Natural killer cell (primary cell): Measurements from ENCODE around the gene PLD4. TPM values are rescaled to one million over a fixed set of nuclear protein-coding genes. Genes with fewer than 3 reads are reported as not detected.
"Not testable (repeated sequence)": the region's sequence is repeated elsewhere in the genome, so short reads cannot be mapped to it uniquely, and the experiment has no call there.

ENCODE experiments used
- ATAC-seq, 3 donors: fragments of 150-1000 bp in 2 of 3; fragments of 200-7000 bp in 1 of 3; cut with Tn5 transposase; 1 replicate in 1 of 3; 2 replicates in 2 of 3; pipeline ENCODE4 v1.10.0; 2021; ENCODE audit warnings: mild to moderate bottlenecking in 2 of 3, moderate library complexity in 2 of 3
- DNase-seq, 2 donors: peaks; one replicate each; pipeline versions ENCODE4 v3.0.0 to v3.0.0-alpha.2; 2013 to 2021; ENCODE audit warnings: mixed read lengths in 1 of 2
- H3K27ac ChIP-seq: one replicate; pipeline ENCODE4 v1.5.1; 2013; ENCODE audit warnings: mild to moderate bottlenecking, low read length
- H3K27me3 ChIP-seq: one replicate; pipeline ENCODE4 v1.6.1; 2013; ENCODE audit warnings: low read length; ENCODE audit not compliant: control insufficient read depth, insufficient read depth
- H3K36me3 ChIP-seq: one replicate; pipeline ENCODE4 v1.6.1; 2013; ENCODE audit warnings: low read length; ENCODE audit not compliant: control insufficient read depth, insufficient read depth
- H3K4me1 ChIP-seq: one replicate; pipeline ENCODE4 v1.6.1; 2013; ENCODE audit warnings: low read length; ENCODE audit not compliant: control insufficient read depth, insufficient read depth
- H3K4me3 ChIP-seq: one replicate; pipeline ENCODE4 v1.5.1; 2013; ENCODE audit warnings: low read length
- H3K9me3 ChIP-seq: one replicate; pipeline ENCODE4 v1.6.1; 2013; ENCODE audit warnings: low read length; ENCODE audit not compliant: control insufficient read depth, insufficient read depth
- H3K27ac Mint-ChIP-seq, 2 donors: one replicate each; pipeline ENCODE4 v1.8.0; 2022; ENCODE audit warnings: mild to moderate bottlenecking in 2 of 2, mixed read lengths in 2 of 2, moderate library complexity in 1 of 2
- H3K27me3 Mint-ChIP-seq, 2 donors: one replicate each; pipeline ENCODE4 v1.8.0; 2022; ENCODE audit warnings: low read depth in 2 of 2, mixed read lengths in 2 of 2
- H3K36me3 Mint-ChIP-seq: one replicate; pipeline ENCODE4 v1.8.0; 2022; ENCODE audit warnings: mixed read lengths
- H3K4me1 Mint-ChIP-seq, 2 donors: one replicate each; pipeline ENCODE4 v1.8.0; 2022; ENCODE audit warnings: mixed read lengths in 2 of 2
- H3K4me3 Mint-ChIP-seq: one replicate; pipeline ENCODE4 v1.8.0; 2022; ENCODE audit warnings: mild to moderate bottlenecking, moderate library complexity, mixed read lengths
- H3K9me3 Mint-ChIP-seq, 2 donors: one replicate each; pipeline ENCODE4 v1.8.0; 2022; ENCODE audit warnings: mixed read lengths in 2 of 2
- CTCF ChIP-seq: fragments of 200-600 bp; IDR thresholded peaks from one replicate; pipeline ENCODE4 v1.8.0; 2022; ENCODE audit warnings: antibody characterized with exemption
- WGBS: methylation state at CpG from one replicate; pipeline ENCODE4 v1.1.7; 2013; ENCODE audit warnings: missing lambda C conversion rate; ENCODE audit not compliant: insufficient coverage; 5-methylcytosine and 5-hydroxymethylcytosine counted together
- intact Hi-C: fragments of 100-400 bp; cut with micrococcal nuclease; formaldehyde crosslinking; loops from one replicate; pipeline ENCODE4 v1.14.2; 2022
- total RNA-seq, 4 donors: library from RNA; stranded (reverse); fragments of 120-200 nt in 1 of 4; gene quantifications; one replicate each; pipeline versions ENCODE4 v1.2.3 to v1.2.4, GENCODE V29; 2013 to 2022

The PLD4 gene
- total RNA-seq, 3 donors from 2014 or later (not counting 1 experiment from before 2014, with no cell fraction given): 1.7 to 7.2 (median 2.9) TPM

GRCh38 chr14:104899781-104900180 lies 24.9 kb upstream of the PLD4 start:
- intact Hi-C loops: no loop called here
- Mint-ChIP-seq H3K36me3 (no peaks in the 10 kb centered on the region), H3K4me1 (no peaks in the 10 kb centered on the region), H3K9me3 (no peaks in the 10 kb centered on the region), H3K4me3 (no peak overlapping the region), H3K27me3 (peaks cover 14 to 19% of the 10 kb centered on the region in 2 donors), H3K27ac (no peak overlapping the region)
- 65% methylated on average over 2 of the region's 2 CpGs for WGBS
- no peaks in the 10 kb centered on the region for H3K27me3 ChIP-seq
- H3K36me3 ChIP-seq: no peaks in the 10 kb centered on the region
- ATAC-seq: no peak
- H3K4me1 ChIP-seq: no peaks in the 10 kb centered on the region
- no peaks in the 10 kb centered on the region for H3K9me3 ChIP-seq
- TF ChIP-seq CTCF: no peak
- no peak overlapping the region for H3K4me3 ChIP-seq
- DNase-seq: no peak
- H3K27ac ChIP-seq: no peak overlapping the region

GRCh38 chr14:104900639-104901512 lies 23.8 kb upstream of the PLD4 start:
- H3K36me3 Mint-ChIP-seq: no peaks in the 10 kb centered on the region
- no peaks in the 10 kb centered on the region for H3K4me1 Mint-ChIP-seq
- ATAC-seq: no peak
- WGBS: 86% methylated on average over 6 of the region's 12 CpGs
- intact Hi-C loops: no loop called here
- no peak overlapping the region for H3K27ac ChIP-seq
- TF ChIP-seq CTCF: no peak
- no peak overlapping the region for H3K4me3 Mint-ChIP-seq
- H3K27me3 Mint-ChIP-seq: peaks cover 16 to 20% of the 10 kb centered on the region in 2 donors
- DNase-seq: no peak
- H3K27ac Mint-ChIP-seq: no peak overlapping the region
- no peak overlapping the region for H3K4me3 ChIP-seq
- H3K9me3 Mint-ChIP-seq: no peaks in the 10 kb centered on the region
- no peaks in the 10 kb centered on the region for H3K9me3 ChIP-seq
- no peaks in the 10 kb centered on the region for H3K27me3 ChIP-seq
- no peaks in the 10 kb centered on the region for H3K36me3 ChIP-seq
- no peaks in the 10 kb centered on the region for H3K4me1 ChIP-seq

DNA sequence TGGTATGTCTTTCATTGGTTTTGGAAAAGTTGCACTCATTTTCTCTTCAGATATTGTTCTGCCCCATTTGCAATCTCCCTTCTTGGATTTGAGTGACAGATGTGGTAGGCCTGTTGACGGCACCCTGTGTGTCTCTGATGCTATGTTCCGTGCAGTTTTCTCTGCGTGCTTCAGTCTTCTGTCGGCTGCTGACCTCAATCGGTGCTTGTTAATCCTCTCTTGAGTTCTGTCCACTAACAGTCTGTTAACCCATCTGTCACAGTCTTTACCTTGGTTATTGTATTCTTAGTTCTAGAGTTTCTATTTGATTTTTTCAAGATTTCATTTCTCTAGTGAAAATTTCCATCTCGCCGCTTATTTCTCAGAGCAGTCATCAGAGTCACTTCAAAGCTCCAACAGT lies 20.7 kb upstream of the PLD4 start:
- intact Hi-C loops: no loop called here
- Mint-ChIP-seq H3K9me3 (no peaks in the 10 kb centered on the region), H3K4me1 (no peaks in the 10 kb centered on the region), H3K4me3 (no peak overlapping the region), H3K36me3 (no peaks in the 10 kb centered on the region), H3K27ac (no peak overlapping the region), H3K27me3 (peaks cover 23 to 36% of the 10 kb centered on the region in 2 donors)
- H3K27me3 ChIP-seq: no peaks in the 10 kb centered on the region
- H3K4me1 ChIP-seq: no peaks in the 10 kb centered on the region
- no peaks in the 10 kb centered on the region for H3K9me3 ChIP-seq
- DNase-seq (no peak), ATAC-seq (no peak)
- no peak for TF ChIP-seq CTCF
- no peak overlapping the region for H3K4me3 ChIP-seq
- H3K27ac ChIP-seq: no peak overlapping the region
- 96% methylated on average over 5 of the region's 7 CpGs for WGBS
- no peaks in the 10 kb centered on the region for H3K36me3 ChIP-seq

DNA sequence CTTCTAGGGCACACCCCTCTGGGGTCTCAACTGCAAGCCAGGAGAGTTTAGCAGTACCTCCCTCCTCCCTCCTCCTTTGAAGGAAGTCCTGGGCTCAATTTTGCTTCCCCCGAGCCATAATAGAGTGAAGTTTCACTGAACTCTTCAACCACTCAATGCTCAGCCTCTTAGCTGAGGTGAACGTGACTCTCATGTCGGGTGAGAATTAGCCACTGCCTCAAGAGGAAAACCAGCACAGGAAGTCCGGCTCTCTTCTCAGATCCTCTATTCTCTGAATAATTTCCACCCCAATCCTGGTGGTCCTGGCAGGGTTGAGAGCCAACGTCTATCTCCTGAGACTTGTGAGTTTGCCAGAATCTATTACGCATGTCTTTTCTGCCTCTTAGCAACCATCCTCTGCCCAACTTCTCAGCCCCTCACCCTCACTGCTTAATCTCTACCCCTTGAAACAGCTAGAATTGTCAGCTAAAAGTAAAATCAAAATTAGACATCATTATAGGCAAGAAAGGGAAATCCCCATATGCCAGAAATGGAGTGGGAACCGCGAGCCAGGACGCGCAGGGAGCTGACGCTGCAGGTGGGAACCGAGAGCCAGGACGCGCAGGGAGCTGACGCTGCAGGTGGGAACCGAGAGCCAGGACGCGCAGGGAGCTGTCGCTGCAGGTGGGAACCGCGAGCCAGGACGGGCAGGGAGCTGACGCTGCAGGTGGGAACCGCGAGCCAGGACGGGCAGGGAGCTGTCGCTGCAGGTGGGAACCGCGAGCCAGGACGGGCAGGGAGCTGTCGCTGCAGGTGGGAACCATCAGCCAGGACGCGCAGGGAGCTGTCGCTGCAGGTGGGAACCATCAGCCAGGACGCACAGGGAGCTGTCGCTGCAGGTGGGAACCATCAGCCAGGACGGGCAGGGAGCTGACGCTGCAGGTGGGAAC lies 19.8 kb upstream of the PLD4 start:
- H3K4me3 Mint-ChIP-seq, intact Hi-C loops, DNase-seq, H3K27ac ChIP-seq, ATAC-seq, H3K27ac Mint-ChIP-seq, H3K9me3 ChIP-seq, H3K27me3 ChIP-seq, H3K9me3 Mint-ChIP-seq, H3K4me1 Mint-ChIP-seq, H3K36me3 ChIP-seq, H3K4me1 ChIP-seq, H3K36me3 Mint-ChIP-seq, H3K4me3 ChIP-seq: not testable (repeated sequence)
- 62% methylated on average over 36 of the region's 38 CpGs for WGBS
- H3K27me3 Mint-ChIP-seq: peaks cover 25 to 40% of the 10 kb centered on the region in 2 donors

DNA sequence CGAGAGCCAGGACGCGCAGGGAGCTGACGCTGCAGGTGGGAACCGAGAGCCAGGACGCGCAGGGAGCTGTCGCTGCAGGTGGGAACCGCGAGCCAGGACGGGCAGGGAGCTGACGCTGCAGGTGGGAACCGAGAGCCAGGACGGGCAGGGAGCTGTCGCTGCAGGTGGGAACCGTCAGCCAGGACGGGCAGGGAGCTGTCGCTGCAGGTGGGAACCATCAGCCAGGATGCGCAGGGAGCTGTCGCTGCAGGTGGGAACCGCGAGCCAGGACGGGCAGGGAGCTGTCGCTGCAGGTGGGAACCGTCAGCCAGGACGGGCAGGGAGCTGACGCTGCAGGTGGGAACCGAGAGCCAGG lies 19.1 kb upstream of the PLD4 start:
- WGBS: 76% methylated on average over 25 of the region's 28 CpGs
- H3K9me3 ChIP-seq, ATAC-seq, H3K27ac Mint-ChIP-seq, H3K36me3 Mint-ChIP-seq, intact Hi-C loops, DNase-seq, H3K9me3 Mint-ChIP-seq, H3K4me1 ChIP-seq, H3K4me3 ChIP-seq, H3K27me3 ChIP-seq, H3K4me3 Mint-ChIP-seq, H3K36me3 ChIP-seq, H3K27ac ChIP-seq, H3K4me1 Mint-ChIP-seq: not testable (repeated sequence)
- H3K27me3 Mint-ChIP-seq: peaks cover 26 to 46% of the 10 kb centered on the region in 2 donors
